ENCODE results near the gene SERTAD2. TPM values are rescaled to one million over a fixed set of nuclear protein-coding genes. Genes with fewer than 3 reads are reported as not detected.
A peak's percentile ranks its signal among the peaks of the same experiment; 100 is the strongest.

Gene SERTAD2
- total RNA-seq, 1 donor from 2014 or later = 25.5 TPM

DNA sequence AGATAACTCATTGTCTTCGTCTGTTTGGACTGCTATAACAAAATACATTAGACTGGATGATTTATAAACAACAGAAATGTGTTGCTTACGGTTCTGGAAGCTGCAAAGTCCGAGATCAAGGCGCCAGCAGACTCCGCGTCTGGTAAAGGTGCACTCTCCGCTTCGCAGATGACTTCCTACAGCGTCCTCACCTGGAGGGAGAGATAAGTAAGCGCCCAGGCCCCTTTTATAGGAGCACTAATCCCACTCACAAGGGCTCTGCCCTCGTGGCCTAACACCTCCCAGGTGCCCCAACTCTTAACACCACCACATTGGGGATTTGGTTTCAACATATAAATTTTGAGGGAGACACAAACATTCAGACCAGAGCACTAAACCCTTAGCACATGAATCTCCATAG, 51.3 kb downstream of the SERTAD2 start:
- DNase-seq (ENCODE audit: low spot score) (no peak), ATAC-seq (no peak)
- intact Hi-C loops (cut with DNase I) = loop anchor here (5.0 kb wide), 1 partner anchor 265 kb away; no protein-coding TSS in a partner anchor

DNA sequence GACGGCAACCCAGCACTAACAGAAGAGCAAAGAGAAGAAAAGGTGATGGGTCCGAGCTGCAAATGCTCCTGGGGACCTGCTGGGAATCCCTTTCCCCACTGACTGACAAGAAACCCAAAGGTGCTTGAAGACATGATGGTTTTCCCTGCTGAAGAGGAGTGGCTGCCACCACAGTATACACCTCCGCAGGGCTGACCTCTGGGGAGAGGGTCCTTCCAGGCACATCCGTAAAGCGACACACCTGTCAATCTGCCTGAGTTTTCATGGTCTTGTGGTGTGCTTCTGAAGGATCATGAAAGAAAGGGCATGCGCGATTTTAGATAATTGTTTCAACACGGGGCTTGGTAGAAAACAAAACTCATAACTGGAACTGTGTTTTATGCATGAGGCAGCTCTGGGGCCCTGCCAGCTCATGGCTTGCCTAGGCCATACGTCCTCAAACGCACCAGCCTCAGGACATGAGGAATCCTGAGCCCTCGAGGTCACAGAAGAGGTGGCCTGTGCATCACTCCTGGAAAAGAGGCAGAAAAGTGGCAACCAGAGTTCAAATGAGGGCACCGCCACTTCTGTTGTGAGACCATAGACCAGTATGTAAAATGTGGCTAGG, 51.8 kb downstream of the SERTAD2 start:
- intact Hi-C loops (cut with DNase I) = loop anchor here (5.0 kb wide), 1 partner anchor 265 kb away; no protein-coding TSS in a partner anchor
- ATAC-seq = no peak
- no peak for DNase-seq (ENCODE audit: low spot score)

DNA sequence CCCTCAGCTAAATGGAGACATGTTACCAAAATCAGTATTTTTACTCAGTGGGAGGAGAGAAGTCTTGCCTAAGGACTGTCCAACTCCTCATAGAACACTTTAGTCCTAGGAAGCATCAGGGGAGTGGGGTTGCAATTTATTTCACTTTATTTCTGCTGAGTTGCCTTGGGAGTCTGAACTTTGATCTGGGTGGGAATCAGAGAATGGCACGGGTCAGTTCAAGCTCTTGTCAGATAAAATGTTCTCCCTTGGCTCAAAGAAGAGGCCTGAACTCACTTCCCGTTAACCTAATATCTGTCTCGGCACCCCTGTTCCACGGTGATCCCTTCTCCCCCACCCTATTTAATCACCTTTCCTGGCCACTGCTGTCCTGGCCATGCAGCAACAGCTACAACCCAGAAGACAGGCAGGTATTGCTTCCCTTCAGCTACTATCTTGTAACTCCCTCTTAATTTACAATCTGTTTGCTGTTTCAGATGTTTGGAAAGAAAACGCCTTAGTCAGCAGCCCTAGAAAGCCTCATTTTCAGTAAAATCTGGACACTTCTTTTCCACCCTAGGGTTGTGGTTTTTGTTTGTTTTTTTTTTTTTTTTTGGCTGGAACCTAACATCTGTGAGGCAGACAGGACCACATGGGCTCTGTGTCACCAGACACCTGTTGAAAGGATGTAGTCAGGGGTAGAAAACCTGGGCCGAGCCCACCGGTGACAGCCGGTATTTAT, 52.5 kb downstream of the SERTAD2 start:
- intact Hi-C loops (cut with DNase I) = loop anchor here (5.0 kb wide), 1 partner anchor 266 kb away; no protein-coding TSS in a partner anchor
- DNase-seq (ENCODE audit: low spot score) (no peak), ATAC-seq (peak; percentile 18)

DNA sequence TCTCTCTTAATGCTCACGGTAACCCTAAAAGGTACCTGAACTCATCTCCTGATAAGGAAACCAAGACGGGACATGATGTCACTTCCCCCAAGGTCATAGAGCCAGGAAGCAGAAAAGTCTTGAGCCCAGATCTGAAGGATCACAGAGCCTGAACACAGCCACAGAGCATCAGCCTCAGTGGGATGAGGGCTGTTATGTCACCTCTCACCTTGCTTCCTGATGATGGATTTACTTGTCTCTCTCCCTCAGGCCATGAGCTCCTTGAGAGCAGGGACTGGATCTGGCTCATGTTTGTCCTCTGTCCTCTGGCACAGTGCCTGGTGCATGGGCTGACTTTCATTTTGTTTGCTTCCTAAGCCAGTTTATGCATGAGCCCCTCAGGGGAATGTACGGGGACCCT, 54.2 kb downstream of the SERTAD2 start:
- DNase-seq (ENCODE audit: low spot score) (no peak), ATAC-seq (no peak)
- intact Hi-C loops (cut with DNase I) = no loop called here

DNA sequence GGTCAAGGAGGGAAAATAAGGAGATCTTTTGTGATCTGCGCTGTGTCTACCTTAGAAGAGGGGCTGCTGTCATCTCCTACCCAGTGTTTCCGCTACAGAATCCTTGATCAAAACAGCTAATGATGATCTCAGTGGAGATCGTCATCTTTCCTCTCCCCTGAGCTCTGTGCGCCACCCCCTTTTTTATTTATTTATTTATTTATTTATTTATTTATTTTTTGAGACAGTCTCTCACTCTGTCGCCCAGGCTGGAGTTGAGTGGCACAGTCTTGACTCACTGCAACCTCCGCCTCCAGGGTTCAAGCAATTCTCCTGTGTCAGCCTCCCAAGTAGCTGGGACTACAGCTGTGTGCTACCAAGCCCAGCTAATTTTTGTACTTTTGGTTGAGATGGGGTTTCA, 55.5 kb downstream of the SERTAD2 start:
- DNase-seq (ENCODE audit: low spot score) (no peak), ATAC-seq (no peak)
- intact Hi-C loops (cut with DNase I) = no loop called here

DNA sequence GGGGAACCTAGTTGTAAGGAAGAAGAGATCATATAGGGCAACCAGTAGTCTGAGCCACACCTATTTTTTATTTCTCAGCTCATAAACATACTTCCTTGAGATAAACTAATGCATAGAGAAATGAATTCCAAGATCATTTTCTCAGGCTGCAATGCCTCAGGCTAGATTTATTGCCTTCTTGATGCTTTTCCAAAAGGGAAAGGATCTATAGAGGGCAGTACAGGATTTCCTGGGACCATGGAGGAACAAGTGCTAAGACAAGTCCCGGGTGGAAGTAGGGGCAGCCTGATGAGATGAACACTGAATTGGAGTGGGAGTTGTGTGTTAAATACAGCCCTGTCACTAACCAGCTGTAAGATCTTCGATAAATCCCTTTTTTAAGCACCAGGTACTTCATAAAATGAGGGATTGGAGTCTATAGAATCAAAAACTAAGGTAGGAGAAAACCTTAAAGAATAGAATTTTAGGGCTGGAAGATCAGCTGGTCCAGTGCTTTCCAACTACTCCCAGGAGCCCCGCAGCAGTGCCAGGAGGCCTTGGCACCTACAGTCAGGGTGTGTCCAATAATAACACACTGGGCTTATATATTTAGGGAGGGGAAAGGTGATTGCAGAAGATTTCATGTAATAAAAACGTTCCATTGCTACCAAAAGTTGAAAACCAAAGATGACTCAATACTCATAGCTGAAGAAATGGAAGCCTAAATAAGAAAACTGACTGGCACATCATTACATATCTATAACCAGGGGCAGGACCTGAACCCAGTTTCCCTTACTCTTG, 58.1 kb downstream of the SERTAD2 start:
- DNase-seq (ENCODE audit: low spot score) (no peak), ATAC-seq (peak; percentile 50)
- intact Hi-C loops (cut with DNase I) = no loop called here

DNA sequence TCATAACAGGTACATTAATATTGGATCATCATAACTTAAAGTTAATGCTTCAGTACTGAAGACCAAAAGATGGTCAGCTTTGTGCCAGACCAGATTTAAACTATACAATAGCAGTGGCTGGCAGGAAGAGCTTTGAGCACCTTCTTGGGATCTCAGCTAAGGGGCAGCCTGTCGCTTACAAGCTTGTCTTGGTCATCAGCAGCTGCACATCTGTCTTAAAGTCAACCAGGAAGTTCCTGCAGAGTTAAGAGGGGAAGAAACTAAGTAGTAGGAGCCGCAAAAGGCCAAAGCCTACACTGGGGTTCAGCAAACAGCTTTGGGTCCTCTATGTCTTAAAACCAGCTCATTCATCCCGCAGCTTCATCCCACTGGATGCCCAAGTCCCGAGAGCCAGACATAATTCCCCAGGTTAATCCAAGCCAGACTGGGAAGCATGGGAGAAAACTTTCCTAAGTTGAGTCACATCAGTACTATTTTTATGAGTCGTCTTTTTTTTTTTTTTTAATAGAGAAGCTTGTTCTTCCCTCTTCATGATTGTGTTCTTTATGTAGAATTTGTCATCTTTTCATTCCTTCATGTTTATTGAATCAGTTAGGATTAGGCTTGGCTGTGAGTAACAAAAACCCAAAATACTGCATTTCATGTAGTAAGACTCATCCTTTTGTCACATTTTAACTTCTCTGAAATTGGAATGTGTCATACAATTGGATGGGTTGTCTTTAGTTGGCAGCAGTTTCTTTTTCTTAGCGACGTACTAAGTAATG, 59.3 kb downstream of the SERTAD2 start:
- intact Hi-C loops (cut with DNase I) = loop anchor here (5.0 kb wide), 1 partner anchor 278 kb away; no protein-coding TSS in a partner anchor
- no peak for DNase-seq (ENCODE audit: low spot score)
- peak; percentile 29 for ATAC-seq

DNA sequence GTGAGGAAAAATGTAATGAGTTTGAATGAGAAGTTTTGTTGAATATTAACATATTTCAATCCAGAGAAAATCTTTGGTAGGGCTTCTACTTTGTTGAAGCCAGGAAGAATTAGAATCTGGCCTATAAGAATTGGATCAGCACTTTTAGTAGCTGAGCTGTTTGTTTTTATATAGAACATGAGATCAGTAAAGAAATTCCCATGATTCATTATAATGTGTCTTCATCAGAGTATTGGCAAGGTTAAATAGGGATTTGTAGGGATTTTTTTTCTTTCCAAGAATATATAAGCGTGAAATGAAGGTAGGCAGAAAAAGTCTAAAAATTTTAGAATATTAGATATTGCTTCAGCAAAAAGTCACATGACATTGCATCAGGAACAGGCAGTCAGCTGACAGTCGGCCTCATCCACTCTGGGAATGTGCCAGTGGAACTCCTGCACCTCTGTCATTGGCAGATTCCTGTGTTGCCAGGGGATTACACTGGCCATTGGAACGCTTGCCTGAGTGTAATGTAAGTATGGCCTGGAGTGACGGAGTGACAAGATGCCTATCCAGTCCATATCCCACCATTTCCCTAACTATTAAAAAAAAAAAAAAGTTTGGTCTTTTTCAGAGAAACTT, 60.6 kb downstream of the SERTAD2 start:
- intact Hi-C loops (cut with DNase I) = loop anchor here (5.0 kb wide), 1 partner anchor 279 kb away; no protein-coding TSS in a partner anchor
- ATAC-seq = peak; percentile 71
- DNase-seq (ENCODE audit: low spot score) = no peak

DNA sequence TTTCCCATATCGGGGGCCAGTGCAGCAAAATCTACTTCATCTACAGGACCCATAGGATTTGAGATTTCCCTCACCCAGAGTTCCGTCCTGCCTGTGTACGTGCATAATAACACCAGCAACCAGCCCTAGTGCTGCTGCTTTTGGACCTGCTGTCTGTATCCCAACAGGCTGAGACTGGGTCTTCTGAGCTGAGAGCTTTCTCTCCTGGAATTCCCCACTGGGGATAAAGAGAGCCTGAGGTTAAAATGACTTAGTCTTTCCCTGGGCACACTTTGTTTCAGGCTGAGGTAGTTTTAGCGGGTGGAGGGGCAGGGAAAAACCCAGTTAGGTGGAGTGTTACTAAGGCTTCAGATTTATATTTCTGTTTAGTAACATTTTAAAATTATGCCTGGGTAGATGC, 62.5 kb downstream of the SERTAD2 start:
- DNase-seq (ENCODE audit: low spot score) (no peak), ATAC-seq (no peak)
- intact Hi-C loops (cut with DNase I) = loop anchor here (5.0 kb wide), 1 partner anchor 281 kb away; no protein-coding TSS in a partner anchor

DNA sequence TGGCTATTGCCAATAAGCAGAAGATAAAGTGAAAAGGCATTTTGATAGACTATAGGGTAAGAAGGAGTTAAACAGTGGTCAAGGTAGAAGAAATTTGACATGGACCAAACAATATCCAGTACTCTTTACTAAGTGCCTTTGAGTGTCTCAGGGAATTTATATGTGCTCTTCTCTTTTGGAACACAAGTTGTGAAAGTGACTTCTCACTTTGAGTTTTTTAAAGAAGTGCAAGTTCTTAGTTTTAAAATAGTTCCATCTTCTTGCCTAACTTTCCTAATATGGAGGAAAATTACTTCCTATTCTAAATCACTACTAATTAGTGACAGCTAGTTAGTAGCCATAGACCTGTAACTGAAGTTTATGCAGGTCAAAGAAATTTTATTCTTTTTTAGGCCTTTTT, 66.2 kb downstream of the SERTAD2 start:
- intact Hi-C loops (cut with DNase I) = no loop called here
- ATAC-seq = no peak
- no peak for DNase-seq (ENCODE audit: low spot score)

DNA sequence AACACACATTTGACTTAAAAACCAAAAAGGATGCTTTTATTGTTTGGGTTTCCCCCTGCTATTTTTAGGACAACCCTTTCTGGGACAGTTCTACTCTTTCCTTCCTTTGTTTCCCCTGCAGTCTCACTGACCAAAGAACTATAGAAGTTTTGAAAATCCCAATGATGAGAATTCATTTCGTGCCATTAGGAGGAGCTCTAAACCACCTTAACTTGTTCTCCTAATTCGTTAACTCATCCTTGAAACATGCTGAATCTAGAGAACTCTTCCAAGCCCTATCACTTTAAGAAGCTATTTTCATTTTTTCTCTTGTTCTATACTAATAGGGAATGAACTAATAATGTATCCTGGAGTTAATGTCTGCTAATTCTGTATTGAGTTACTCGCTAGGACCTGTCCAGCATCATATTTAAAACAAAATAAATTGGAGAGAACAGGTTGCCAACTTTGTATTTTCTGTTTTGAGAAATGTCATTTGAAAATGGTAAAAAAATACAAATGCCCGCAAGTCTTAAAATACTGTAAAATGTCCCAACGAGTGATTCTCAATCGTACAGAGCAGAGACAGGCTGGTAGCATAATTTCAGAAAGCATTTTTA, 66.7 kb downstream of the SERTAD2 start:
- intact Hi-C loops (cut with DNase I) = no loop called here
- peak; percentile 76 for ATAC-seq
- no peak for DNase-seq (ENCODE audit: low spot score)

DNA sequence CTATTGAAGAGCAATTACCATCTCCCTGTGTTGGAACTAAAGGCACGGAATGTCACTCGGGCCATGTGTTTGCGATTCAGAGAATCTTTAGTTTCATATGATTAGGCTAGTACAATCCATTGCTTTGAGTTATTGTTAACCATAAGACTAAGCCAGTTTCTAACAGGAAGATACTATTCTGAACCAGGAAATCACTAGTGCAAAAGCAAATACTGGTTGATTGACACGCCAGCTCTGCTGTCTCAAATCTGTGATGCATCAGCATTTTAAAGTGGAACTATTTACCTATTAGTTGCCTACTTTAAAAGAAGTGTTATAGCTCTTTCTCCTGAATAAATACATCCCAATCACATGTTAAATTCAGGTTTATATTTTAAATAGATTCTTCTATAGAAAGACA, 67.7 kb downstream of the SERTAD2 start:
- ATAC-seq = no peak
- no peak for DNase-seq (ENCODE audit: low spot score)
- intact Hi-C loops (cut with DNase I) = no loop called here

DNA sequence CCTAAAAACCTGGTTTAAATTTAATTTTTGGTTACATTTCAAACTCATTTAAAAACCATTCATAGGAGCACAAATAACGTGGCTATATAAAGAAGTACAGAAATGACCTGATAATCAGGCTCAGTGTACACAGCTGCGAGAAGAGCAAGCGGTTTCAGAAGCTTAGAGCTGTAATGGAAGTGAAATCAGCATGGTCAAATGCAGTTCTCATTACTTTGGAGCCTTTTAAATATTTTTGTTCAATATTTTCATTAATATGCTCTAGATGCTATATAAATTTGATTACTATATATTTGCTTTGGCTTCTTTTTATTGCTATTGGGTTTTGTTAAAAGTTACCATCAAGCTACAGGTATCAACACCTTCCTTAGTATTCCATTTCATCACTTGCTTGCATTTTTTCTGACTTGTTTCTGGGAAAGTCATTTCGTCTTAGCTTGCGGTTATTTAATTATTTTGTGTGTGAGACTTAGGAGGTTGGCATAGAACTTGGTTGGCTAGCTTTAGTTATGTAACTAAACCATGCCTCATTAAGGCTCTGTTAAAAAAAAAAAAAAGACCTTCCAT, 70.9 kb downstream of the SERTAD2 start:
- intact Hi-C loops (cut with DNase I) = no loop called here
- DNase-seq (ENCODE audit: low spot score) (no peak), ATAC-seq (no peak)

DNA sequence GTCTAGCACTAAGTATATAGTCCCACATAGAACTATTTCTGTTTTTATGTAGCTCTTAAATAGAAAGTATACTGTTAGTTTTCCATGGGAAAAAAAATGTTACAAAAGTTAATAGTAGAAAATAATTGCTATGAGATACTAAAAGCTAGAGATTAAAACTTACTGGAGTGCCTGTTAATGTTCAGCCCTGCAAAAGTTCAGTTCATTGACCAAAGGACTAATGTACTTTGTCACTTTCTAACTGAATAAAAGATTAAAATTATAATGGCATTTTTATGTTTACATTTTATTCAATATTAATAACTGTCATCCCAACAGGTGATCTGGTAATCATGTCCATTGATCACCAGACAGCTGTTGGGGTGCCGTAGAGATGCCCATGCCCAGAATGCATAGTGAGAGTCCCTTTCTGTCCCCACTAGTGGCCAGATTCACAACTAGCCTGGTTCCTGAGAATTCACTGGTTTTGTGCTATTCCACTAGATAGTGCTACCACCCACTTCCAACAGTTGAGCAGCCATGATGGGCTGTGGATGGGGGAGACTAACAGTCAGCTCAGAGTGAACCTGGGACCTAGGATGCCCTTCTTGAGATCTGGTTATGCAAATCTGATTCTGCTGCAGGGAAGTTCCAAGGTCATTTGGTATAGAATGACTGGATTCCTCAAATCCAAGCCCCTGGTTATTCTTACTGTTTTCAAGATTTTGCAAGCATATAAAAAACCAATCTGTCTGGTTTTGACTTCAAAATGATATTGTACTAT, 71.8 kb downstream of the SERTAD2 start:
- intact Hi-C loops (cut with DNase I) = no loop called here
- ATAC-seq (no peak), DNase-seq (ENCODE audit: low spot score) (no peak)

Data from sciatic nerve (tissue), 2 donors.